Natural killer cell treated with Interleukin-12 subunit alpha and Interleukin-12 subunit beta and Interleukin-15 and Interleukin-18, amount 100 ng/mL, for 72 hours (primary cell): ENCODE data around the gene CCL17. TPM values are rescaled to one million over a fixed set of nuclear protein-coding genes. Genes with fewer than 3 reads are reported as not detected.

Experiments
- ATAC-seq, 2 donors: fragments of 150-1000 bp; cut with Tn5 transposase in 1 of 2; sonication (Bioruptor Pico), chemical (Tn5 transposase) in 1 of 2; 2 replicates each; pipeline ENCODE4 v1.10.0; 2021
- DNase-seq: peaks from one replicate; pipeline ENCODE4 v3.0.0; 2022; ENCODE audit warnings: low spot score
- H3K27ac Mint-ChIP-seq, 2 donors: 1 replicate in 1 of 2; 2 replicates in 1 of 2; pipeline ENCODE4 v1.8.0; 2022; ENCODE audit warnings: mixed read lengths in 2 of 2, mild to moderate bottlenecking in 1 of 2, moderate library complexity in 1 of 2
- H3K27me3 Mint-ChIP-seq, 2 donors: 1 replicate in 1 of 2; 2 replicates in 1 of 2; pipeline ENCODE4 v1.8.0; 2022; ENCODE audit warnings: mixed read lengths in 2 of 2
- H3K36me3 Mint-ChIP-seq: one replicate; pipeline ENCODE4 v1.8.0; 2022; ENCODE audit warnings: mixed read lengths
- H3K4me1 Mint-ChIP-seq, 2 donors: 1 replicate in 1 of 2; 2 replicates in 1 of 2; pipeline ENCODE4 v1.8.0; 2022; ENCODE audit warnings: low read depth in 2 of 2, mixed read lengths in 2 of 2, mild to moderate bottlenecking in 1 of 2
- H3K4me3 Mint-ChIP-seq: one replicate; pipeline ENCODE4 v1.8.0; 2022; ENCODE audit warnings: mixed read lengths
- H3K9me3 Mint-ChIP-seq: 2 replicates; pipeline ENCODE4 v1.8.0; 2022; ENCODE audit warnings: mixed read lengths
- total RNA-seq, 2 donors: library from RNA; stranded (reverse); gene quantifications; one replicate each; pipeline ENCODE4 v1.2.3, GENCODE V29; 2022

Gene CCL17
- 1 to 10 TPM in 1 of 2 donors, not detected in 1; 5.6 TPM for total RNA-seq

DNA sequence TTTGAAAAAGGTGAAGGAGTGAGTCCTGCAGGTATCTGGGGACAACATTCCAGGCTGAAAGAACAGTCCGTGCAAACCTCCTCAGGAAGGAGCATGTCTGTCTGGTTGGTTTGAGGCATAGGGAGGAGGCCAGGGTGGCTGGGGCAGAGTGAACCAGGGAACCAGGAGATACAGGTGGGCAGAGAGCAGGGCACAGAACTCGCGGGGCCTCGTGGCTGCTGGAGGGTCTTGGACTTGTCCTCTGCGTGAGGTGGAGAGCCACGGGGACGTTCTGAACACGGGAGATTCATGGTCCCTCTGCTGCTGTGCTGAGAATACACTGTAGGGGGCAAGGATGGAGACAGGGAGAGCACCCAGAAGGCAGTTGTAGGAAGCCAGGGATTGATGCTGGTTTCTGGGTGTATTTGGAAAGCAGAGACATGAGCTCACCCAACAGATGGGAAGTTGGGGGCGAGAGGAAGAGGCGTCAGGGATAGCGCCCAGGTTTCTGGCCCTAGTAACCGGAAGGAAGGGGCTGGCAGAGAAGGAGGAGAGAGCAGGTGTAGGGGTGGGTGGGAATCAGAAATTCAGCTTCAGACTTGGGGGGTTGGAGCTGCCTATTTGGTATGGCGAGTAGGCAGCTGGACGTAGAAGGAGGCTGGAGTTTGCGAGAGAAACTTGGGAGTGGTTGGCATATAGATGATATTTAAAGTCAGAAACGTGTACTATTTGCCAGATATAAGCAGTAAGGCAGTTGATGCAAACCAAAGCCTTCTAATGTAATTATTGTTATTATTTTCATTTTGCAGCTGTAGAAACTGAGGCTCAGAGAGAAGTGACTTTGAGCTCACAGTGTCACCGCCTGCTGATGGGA is at the start of gene CCL17:
Gene CCL17 (plus strand): TSS at position 803 of the 853 bp plus-strand sequence. CDS start 9,166 bp downstream, outside the sequence.
- no peaks in the 10 kb centered on the region for H3K4me1 Mint-ChIP-seq
- H3K27ac Mint-ChIP-seq = no peak within 1 kb of the TSS
- H3K9me3 Mint-ChIP-seq = no peaks in the 10 kb centered on the region
- H3K27me3 Mint-ChIP-seq = peaks cover 5 to 9% of the 10 kb centered on the region in 2 donors
- ATAC-seq (peak in 1 of 2 donors; percentile 33), DNase-seq (peak; percentile 26)
- H3K4me3 Mint-ChIP-seq = no peak within 1 kb of the TSS
- H3K36me3 Mint-ChIP-seq = no peaks in the 10 kb centered on the region

DNA sequence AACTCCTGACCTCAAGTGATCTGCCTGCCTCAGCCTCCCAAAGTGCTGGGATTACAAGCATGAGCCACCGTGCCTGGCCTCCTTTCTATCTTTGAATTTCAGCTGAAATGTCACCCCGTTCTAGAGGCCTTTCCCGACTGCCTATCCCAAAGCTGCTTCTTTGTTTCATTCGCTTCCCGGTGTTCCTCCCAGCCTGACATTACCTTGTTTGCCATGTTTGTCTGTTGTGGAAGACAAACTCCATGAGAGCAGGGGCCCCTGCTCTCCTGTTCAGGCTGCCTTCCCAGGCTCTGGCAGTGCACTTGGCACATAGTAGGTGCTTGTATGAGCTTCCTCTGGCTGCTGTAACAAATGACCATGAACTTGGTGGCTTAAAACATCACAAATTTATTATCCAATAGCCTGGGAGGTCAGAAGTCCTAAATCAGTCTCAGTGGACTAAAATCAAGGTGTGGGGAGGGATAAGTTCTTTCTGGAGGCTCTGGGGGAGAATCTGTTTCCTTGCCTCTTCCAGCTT is 48.6 kb upstream of the CCL17 start:
- DNase-seq (no peak), ATAC-seq (no peak)
- Mint-ChIP-seq H3K27me3 (peaks cover 8 to 9% of the 10 kb centered on the region in 2 donors), H3K4me3 (no peak overlapping the region), H3K27ac (no peak overlapping the region), H3K36me3 (no peaks in the 10 kb centered on the region), H3K4me1 (no peaks in the 10 kb centered on the region), H3K9me3 (no peaks in the 10 kb centered on the region)

DNA sequence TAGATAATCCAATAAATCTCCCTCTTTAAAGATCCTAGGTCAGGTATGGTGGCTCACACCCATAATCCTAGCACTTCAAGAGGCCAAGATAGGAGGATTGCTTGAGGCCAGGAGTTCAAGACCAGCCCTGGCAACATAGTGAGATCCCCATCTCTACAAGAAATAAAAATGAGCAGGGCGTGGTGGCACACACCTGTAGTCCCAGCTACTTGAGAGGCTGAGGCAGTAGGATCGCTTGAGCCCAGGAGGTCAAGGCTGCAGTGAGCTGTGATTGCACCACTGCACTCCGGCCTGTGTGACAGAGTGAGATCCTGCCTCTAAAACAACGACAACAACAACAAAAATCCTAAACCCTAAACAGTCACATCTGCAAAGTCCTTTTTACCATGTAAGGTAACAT is 48.0 kb upstream of the CCL17 start:
- no peaks in the 10 kb centered on the region for H3K4me1 Mint-ChIP-seq
- H3K9me3 Mint-ChIP-seq = no peaks in the 10 kb centered on the region
- peaks cover 8 to 9% of the 10 kb centered on the region in 2 donors for H3K27me3 Mint-ChIP-seq
- H3K4me3 Mint-ChIP-seq = no peak overlapping the region
- H3K27ac Mint-ChIP-seq = no peak overlapping the region
- no peak for DNase-seq
- ATAC-seq = no peak
- H3K36me3 Mint-ChIP-seq = no peaks in the 10 kb centered on the region

GRCh38 chr16:57357330-57358085 is 47.1 kb upstream of the CCL17 start:
- no peak for ATAC-seq
- Mint-ChIP-seq H3K9me3 (no peaks in the 10 kb centered on the region), H3K27ac (no peak overlapping the region)

DNA sequence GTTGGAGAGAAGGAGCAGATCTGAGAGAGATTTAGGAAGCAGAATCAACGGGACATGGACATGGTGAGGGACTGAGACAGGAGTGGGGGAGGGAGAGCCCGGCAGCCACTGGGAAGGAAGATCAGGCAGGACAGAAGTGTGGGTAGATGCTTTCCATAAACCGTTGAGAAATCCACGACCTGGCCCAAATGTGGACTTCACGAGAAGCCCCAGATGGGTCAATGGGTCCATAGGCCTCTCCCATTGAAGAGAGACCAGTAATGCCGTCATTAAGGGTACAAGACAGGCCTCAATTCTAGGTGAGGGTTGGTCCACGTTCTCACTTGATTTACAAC is 46.5 kb upstream of the CCL17 start:
- Mint-ChIP-seq H3K9me3 (no peaks in the 10 kb centered on the region), H3K27me3 (peaks cover 0 to 4% of the 10 kb centered on the region in 2 donors), H3K4me3 (no peak overlapping the region), H3K36me3 (no peaks in the 10 kb centered on the region), H3K4me1 (no peaks in the 10 kb centered on the region), H3K27ac (no peak overlapping the region)
- ATAC-seq (no peak), DNase-seq (no peak)

More at GRCh38 chr16:57357330-57358085, 47.1 kb upstream of the CCL17 start:
- no peak overlapping the region for H3K4me3 Mint-ChIP-seq
- no peaks in the 10 kb centered on the region for H3K4me1 Mint-ChIP-seq
- H3K36me3 Mint-ChIP-seq = no peaks in the 10 kb centered on the region
- peaks cover 0 to 4% of the 10 kb centered on the region in 2 donors for H3K27me3 Mint-ChIP-seq
- no peak for DNase-seq

DNA sequence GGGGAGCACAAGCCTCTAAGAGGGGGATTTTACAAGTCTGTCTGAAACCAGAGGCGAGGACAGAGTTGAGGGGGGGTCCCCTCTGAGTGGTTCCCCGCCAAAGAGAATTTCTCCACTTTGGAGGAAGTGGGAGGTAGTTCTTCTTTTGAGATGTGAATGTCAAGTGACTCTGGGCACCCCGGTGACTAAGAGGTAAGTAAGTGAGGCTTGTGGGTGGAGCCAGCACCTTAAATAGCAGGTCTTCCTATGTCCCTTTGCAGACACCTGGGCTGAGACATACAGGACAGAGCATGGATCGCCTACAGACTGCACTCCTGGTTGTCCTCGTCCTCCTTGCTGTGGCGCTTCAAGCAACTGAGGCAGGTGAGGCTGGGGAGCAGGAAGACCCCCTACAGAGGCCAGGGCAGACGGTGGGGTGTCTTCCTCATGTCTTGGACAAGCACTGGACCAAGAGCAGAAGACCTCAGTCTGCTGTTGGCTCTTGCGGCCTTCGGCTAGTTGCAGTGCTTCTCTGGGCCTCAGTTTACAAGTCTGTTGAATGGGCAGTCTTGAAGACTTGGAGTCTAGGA is 46.0 kb upstream of the CCL17 start, which contains the start of gene CCL22:
Gene CCL22 (plus strand): TSS at position 257 of the 569 bp plus-strand sequence. CDS start 34 bp downstream, at position 291.
- no peaks in the 10 kb centered on the region for H3K9me3 Mint-ChIP-seq
- H3K36me3 Mint-ChIP-seq = no peaks in the 10 kb centered on the region
- no peak within 1 kb of the TSS for H3K27ac Mint-ChIP-seq
- peaks cover 0 to 4% of the 10 kb centered on the region in 2 donors for H3K27me3 Mint-ChIP-seq
- H3K4me3 Mint-ChIP-seq = no peak within 1 kb of the TSS
- ATAC-seq = no peak
- DNase-seq = no peak
- H3K4me1 Mint-ChIP-seq = no peaks in the 10 kb centered on the region

GRCh38 chr16:57360321-57360935 is 44.1 kb upstream of the CCL17 start:
- ATAC-seq (peak in 1 of 2 donors; percentile 25), DNase-seq (no peak)
- H3K4me1 Mint-ChIP-seq = no peaks in the 10 kb centered on the region
- no peak overlapping the region for H3K27ac Mint-ChIP-seq
- H3K36me3 Mint-ChIP-seq = no peaks in the 10 kb centered on the region
- H3K4me3 Mint-ChIP-seq = no peak overlapping the region
- H3K27me3 Mint-ChIP-seq = peaks cover 0 to 8% of the 10 kb centered on the region in 2 donors
- H3K9me3 Mint-ChIP-seq = no peaks in the 10 kb centered on the region

DNA sequence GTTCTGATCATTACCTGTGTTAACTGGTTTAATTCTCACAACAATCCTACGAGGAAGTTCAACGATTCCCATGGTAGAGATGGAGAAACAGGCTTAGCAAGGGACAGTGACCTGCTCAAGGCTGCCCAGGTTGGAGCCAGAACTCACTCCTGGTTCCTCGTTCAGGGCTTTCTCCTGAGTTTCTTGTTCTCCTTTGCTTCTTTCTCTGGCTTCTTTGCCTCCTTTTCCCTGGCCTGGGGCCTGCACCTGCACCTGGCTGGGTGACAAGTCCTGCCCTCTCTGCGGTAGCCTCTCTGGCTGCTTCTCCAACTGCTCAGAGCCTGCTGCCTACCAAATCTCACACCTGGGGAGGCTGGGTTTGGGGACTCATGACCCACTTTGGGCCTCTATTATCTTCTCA is 43.2 kb upstream of the CCL17 start:
- Mint-ChIP-seq H3K4me1 (no peaks in the 10 kb centered on the region), H3K36me3 (no peaks in the 10 kb centered on the region), H3K27me3 (peaks cover 0 to 5% of the 10 kb centered on the region in 2 donors), H3K9me3 (no peaks in the 10 kb centered on the region), H3K4me3 (no peak overlapping the region), H3K27ac (no peak overlapping the region)
- no peak for ATAC-seq
- no peak for DNase-seq

DNA sequence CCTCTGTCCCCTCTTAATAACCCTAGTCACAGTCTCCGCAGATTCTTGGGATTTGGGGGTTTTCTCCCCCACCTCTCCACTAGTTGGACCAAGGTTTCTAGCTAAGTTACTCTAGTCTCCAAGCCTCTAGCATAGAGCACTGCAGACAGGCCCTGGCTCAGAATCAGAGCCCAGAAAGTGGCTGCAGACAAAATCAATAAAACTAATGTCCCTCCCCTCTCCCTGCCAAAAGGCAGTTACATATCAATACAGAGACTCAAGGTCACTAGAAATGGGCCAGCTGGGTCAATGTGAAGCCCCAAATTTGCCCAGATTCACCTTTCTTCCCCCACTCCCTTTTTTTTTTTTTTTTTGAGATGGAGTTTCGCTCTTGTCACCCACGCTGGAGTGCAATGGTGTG is 40.4 kb upstream of the CCL17 start:
- no peak overlapping the region for H3K4me3 Mint-ChIP-seq
- peaks cover 8 to 17% of the 10 kb centered on the region in 2 donors for H3K27me3 Mint-ChIP-seq
- H3K36me3 Mint-ChIP-seq = no peaks in the 10 kb centered on the region
- DNase-seq = no peak
- H3K27ac Mint-ChIP-seq = no peak overlapping the region
- H3K4me1 Mint-ChIP-seq = peaks cover 0 to 3% of the 10 kb centered on the region in 2 donors
- no peaks in the 10 kb centered on the region for H3K9me3 Mint-ChIP-seq
- no peak for ATAC-seq

- no peaks in the 10 kb centered on the region for H3K36me3 Mint-ChIP-seq
- H3K4me1 Mint-ChIP-seq = peaks cover 0 to 3% of the 10 kb centered on the region in 2 donors
- no peaks in the 10 kb centered on the region for H3K9me3 Mint-ChIP-seq
- no peak overlapping the region for H3K4me3 Mint-ChIP-seq
- H3K27ac Mint-ChIP-seq = no peak overlapping the region
- ATAC-seq (no peak), DNase-seq (no peak)
- H3K27me3 Mint-ChIP-seq = peaks cover 8 to 17% of the 10 kb centered on the region in 2 donors
Measured at GRCh38 chr16:57366544-57367040, 38.0 kb upstream of the CCL17 start.

DNA sequence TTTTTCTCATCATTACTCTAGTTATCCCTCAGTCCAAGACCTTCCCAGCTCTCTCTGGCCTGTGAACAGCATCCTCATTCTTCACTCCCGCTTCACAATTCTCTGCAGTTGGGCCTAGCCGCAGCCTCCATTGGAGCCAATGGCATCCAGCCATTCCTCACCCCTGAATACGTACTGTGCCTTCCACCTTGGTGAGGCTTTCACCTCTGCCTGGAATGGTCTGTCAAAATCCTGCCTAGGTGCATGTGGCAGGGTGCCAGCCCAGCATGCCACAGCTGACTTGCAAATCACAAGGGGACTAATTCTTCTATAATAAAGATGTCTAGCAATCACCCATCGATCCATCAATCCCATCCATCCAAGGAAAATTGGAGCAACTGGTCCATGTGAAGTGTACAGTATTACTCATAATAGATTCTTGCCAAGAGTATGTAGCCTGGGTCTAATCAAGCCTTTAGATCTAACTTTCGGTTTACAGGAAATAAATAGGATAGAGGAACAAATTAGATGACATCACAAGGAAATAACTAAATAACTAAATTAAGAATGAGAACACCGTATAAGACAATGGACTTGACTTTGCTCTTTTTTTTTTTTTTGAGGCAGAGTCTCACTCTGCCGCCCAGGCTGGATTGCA is 37.3 kb upstream of the CCL17 start:
- Mint-ChIP-seq H3K9me3 (no peaks in the 10 kb centered on the region), H3K4me1 (peaks cover 0 to 3% of the 10 kb centered on the region in 2 donors), H3K4me3 (no peak overlapping the region), H3K36me3 (no peaks in the 10 kb centered on the region), H3K27me3 (peaks cover 8 to 17% of the 10 kb centered on the region in 2 donors), H3K27ac (no peak overlapping the region)
- DNase-seq = no peak
- ATAC-seq = no peak

- DNase-seq = peak; percentile 56
- H3K27ac Mint-ChIP-seq = no peak overlapping the region
- no peaks in the 10 kb centered on the region for H3K36me3 Mint-ChIP-seq
- no peaks in the 10 kb centered on the region for H3K9me3 Mint-ChIP-seq
- no peak for ATAC-seq
- H3K27me3 Mint-ChIP-seq = peaks cover 16% of the 10 kb centered on the region in 2 donors
- H3K4me1 Mint-ChIP-seq = peaks cover 0 to 3% of the 10 kb centered on the region in 2 donors
- no peak overlapping the region for H3K4me3 Mint-ChIP-seq
Measured at GRCh38 chr16:57371494-57372371, 32.8 kb upstream of the CCL17 start.
